GM19025 (cell line): ENCODE data around the gene IP6K3.

Source experiments
- ATAC-seq: cut with Tn5 transposase; IDR thresholded peaks from one replicate; pipeline ENCODE4 v1.9.1; 2021; ENCODE audit warnings: mild to moderate bottlenecking, low read depth, moderate library complexity; ENCODE audit not compliant: unreplicated experiment

IP6K3 gene

DNA sequence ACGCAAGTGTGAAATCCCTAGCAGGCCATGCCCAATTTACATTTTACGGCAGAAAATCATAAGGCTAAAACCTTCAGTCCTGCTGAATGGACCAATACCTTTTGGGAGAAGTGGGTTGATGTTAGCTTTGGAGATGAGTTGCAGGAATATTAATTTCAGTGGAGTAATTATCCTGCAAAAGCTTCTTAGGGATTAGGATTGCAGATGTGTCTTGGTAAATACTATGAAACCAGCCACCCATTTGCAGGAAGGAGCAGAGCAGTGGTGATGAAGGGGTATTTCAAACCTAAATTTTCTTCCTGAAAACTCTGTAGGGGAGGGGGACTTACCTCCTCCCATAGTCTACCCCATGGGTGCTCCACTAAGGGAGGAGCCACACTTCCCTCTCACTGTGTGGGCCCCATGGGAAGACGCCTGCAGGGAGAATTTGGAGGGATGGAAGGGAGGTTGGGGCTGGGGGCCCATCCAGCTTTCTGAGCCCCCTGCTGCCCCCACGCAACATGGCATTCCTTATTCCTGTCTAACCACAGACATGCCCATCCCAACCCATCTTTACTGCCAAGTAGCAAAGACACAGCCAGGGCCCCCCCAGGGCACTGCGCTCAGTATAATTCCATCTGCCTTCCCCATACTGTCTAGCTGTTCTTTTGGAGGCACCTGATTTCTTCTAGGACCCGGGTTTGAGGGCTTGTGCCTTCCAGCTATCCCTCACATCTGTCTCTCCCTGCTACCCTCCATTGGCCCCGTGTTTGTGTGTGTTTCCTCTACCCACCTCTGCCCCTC is 20.6 kb downstream of the IP6K3 start:
- ATAC-seq: no peak

DNA sequence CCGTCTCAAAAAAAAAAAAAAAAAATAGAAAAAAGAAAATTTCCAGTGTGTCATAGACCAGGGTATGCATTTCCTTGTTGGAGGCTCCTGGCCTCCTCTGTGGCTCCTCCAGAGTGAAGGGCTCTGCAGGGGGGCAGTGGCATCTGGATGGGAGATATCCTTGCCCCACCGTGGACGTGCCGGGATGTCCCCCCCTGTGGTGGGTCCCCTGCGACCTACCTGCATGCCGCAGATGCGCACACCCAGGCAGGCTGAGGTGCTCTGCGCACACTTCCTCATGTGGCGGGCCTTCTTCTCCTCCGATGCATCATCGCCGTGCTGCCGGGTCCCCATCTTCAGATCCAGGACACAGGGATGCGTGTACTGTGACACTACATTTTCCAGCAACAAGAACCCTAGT is 21.5 kb downstream of the IP6K3 start:
- ATAC-seq: no peak

DNA sequence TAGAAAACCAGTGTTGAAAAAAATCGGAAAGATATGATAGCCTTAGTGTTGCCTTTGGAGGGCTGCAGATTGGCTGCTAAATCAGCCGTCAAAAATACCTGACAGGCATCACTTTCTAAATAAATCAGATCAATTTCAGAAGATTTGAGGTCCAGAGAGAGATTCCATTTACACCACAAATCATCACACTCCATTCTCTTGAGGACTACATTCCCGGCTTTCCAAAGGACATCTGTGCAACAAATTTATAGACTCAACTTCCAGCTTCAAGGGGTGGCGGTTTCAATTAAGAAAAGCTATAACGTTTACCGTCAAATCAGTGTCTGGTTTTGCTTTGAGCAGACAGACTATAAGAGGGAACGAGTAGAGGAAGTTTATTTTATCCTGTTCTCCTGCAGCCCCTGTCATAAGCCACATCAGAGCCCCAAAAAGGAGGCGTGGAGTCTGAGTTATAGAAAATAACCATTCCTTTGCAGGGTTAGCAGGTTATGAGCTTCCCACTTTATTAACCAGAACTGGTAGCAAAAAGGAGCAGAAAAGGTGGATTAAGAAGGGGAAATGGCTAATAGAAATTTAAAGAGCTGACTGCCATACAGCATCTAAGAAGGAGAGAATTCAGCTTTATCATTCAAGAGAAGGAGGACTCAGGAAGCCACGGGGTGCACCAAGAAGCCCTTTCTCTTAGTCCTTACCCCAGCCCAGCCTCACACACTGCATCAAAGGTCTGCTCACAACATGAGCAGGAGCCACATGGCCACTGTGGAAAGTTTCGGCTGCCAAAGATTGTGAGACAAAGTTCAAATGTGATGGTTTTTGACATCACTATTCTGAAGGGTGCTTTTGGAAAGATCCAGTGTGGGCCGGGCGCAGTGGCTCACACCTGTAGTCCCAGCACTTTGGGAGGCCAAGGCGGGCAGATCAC is 22.3 kb downstream of the IP6K3 start:
- ATAC-seq: no peak

DNA sequence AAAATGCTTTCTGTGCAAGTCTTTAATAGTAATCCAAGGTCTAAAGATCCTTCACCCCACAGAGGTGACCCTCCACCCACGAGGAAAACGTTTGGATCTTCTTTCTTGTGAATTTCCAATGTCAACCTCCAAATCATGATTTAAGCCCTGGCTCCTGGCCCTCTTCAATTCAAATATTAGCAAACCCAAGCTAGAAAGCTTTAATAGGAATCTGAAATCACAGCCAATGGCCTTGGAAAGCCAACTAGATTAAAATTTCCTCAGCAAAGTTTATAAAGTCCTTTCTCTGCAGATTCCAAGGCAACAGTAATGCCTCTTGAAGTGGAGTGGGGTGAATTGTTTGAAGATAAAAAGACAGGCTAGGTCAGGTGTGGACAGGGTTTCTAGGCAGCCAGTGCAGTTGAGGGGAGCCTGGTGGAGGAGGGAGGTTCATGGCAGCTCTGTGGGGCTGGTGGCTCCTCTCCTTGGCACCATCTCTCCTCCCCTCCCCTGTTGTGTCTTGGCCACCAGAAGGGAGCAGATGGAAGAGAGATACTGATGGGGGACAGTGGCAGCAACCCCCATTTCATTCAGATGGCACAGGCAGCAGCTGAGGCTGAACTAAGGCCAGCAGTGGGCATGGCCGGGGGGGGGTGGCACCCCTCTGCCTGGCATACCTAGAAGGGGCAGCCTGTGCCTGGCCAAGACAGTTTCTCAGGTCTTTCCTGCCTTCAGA is 23.2 kb downstream of the IP6K3 start:
- ATAC-seq: no peak

DNA sequence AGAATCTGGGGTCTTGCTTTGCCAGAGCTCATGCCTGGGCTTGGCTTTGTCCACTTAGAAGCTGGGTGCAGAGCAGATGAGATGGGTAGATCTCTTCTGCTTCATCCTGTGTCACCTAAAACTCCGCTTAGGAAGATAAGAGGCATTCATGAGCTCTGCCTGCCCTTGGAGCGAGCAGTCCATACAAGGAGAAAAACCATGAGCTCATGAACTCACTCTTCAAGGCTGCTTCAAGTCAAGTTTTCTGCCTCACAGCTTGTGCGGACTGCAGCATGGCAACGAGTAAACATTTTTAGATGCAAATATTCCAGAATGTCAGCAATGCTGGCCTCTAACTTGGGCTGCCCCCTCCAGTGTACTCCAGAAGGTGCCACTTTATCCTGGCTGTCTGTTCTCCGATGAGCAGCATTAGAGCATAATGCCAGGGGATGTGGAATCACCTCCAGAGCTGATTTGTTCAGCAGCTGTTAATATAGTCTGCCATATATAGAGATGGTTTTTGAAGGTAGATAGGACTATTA is 24.5 kb downstream of the IP6K3 start:
- ATAC-seq: no peak

DNA sequence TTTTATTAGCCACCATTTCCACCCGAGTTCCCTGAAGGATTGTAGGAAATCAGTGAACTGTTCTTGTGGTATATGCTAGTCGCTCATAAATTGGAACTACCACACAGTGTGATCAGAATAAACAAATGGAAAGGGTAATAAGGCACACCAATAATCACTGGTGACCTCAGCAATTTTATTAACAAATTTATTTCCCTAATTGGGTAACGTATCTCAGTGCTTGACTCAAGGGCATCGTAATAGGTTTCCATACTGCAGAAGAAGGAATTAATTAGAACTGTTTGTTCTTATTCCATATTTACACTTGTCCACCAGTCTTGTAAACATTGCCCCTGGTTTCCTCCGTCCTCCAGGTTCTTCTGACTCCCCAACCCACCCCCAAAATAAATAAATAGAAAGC is 25.2 kb downstream of the IP6K3 start:
- no peak for ATAC-seq

DNA sequence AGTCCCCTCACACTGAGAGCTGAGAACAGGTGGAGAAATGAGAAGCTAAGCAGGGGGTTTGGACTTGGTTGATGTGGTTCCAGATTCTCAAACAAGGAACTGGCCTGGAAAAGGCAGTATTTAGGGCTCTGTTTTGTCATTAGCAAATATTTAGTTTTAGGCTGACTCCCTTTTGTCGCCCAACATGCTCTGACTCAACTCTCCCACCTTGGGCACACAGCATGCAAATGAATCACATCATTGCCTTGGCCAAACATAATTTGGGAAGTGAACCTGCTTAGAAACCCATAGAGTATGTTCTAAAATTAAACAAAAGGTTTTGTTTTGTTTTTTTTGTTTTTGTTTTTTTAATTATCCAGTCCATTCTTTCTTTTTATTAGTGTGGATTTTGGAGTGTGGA is 25.7 kb downstream of the IP6K3 start:
- ATAC-seq: no peak

DNA sequence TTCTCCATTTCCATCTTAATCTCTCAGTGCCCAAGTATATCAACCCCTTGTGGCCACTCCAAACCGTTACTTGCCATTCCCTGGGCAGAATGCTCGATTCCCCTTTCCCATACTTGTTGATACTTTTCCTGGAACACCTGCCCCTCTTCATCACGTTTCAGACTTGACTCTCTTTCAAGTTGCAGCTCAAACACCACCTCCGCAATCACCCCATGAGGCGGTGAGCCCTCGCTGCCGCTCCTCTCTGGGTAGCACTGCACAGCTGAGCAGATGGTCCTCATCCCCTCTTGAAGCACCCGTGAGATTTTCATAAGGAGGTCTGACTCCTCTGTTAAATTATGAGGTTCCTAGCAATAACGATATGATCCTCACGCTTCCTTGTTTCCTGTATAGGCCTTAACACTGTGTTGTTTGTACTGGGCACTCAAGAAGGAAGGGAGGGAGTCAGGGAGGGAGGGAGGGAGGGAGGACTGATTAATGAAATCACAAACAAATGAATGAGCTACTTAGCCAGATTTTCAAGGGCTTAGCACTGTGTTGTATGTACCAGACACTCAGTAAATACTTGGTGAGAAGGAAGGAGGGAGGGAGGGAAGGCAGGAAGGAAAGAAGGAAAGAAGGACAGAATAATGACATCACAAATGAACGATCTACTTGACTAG is 27.2 kb downstream of the IP6K3 start:
- no peak for ATAC-seq

DNA sequence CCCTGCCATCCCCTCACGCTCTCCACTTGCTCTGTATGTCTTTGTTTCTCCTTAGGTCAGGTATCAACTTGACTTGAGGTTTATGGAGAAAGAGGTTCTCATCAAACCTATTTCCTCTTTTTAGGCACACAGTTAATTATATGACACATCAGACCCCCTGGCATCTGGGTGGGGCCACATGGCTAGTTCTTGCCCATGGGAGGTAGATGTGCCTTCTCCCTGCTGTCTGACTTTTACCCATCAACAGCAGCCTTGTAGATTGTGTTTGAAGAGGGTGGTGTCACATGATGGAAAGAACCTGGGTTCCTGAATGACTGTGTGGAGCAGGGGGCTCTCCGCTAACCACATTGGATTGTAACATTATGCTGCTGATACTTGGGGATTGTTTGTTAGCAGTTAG is 28.0 kb downstream of the IP6K3 start:
- ATAC-seq: no peak

DNA sequence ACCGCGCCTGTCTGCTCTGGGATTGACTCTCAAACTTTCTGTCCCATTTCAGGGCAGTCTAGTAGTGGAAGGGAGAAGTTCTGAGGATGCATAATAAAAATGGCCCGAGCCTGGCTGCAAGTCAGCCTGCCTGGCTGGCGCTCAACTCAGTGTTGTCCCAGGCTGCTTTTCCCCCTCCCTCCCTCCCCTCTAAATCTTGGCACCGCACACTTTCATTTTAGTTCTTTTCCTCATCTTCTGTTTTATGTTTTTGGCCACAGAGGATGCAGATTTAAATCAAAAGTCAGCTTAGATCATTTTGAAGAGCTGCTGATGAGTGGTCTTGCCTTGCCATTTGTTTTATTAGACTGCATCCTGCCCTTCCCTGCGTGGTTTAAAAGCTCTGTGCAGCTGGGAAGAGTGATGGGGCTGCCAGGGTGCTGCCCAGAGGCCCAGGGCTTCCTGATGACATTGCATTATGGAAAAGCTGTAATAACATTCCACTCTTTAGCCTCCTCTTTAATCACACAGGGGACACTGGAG is 28.7 kb downstream of the IP6K3 start:
- no peak for ATAC-seq

DNA sequence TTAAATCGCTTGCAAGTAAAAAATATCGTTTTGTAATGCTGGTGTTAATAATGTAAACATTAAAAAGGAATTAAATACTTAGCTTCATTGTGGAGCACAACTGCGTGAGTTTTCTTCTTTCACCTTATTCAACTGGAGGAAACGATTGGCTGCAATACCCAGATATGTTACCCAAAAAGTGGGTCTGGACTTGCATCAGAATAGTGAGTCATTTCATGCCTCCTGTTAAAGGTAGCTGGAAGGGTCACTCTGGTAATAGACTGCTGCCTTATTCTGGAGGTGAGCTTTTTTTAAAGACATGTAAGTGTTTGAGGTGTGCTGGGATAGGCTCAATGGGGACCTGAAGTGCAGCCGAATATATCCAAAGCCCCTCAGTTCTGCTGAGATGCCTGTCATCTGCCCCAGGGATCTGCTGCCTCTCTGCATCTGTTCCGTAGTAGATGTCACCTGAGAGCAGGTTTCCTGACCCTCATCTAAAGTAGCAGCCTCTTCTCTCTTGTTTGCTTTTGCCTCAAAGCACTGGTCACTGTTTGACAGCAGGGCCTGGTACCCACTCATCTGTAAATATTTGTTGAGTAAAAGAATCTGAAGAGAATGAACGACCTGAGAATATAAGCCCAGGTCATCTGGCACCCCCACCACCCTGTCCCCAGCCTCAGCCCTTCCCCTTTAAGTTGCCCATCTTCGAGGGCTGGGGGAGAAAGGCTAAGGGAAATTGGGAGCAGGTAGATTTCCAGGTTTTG is 29.6 kb downstream of the IP6K3 start:
- no peak for ATAC-seq

DNA sequence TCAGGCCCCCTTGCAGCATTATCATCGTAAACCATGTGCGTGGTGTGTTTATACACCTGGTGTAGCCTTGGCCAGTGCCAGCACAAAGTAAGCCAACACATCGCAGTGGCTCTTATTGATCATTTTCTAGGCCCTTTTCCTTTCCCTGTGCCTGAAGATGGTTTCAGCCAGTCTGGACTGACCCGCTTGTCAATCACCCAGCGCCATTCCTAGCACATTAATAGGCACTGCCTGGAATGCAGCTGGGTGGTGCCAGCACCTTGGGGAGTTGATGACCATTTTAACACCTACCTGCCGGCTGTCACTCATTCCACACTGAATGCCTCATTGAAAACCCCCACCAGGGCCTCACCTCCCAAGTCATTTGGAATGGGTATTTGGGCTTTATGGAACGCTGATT is 30.3 kb downstream of the IP6K3 start:
- ATAC-seq: no peak

DNA sequence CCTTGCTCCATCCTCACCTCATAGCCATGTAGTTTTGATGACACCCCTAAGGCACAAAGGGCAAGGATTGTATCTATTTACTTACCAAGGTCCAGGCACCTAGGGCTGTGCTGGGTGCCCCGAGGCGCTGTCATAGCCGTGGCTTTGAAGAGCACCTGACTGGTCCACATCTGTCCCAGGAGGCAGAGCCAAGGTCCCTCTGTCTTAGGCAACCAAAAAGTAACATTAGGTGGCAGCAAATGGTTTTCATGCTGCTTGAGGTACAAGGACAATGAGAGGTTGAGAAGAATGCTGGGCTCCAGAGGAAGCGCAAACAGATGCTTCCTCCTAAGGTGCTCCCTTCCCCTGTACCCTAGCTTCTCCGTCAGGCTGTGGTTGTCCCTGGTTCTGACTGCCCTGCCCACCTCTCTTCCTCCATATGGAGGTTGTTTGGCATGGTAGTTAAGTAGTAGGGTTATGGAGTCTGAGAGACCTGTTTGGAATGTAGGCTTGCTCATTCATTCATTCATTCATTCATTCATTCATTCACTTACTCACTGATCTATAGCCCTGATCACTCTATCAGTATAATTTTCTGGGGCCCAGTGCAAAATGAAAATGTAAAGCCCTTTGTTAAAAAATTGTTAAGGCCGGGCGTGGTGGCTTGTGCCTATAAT is 32.2 kb downstream of the IP6K3 start:
- ATAC-seq: no peak

DNA sequence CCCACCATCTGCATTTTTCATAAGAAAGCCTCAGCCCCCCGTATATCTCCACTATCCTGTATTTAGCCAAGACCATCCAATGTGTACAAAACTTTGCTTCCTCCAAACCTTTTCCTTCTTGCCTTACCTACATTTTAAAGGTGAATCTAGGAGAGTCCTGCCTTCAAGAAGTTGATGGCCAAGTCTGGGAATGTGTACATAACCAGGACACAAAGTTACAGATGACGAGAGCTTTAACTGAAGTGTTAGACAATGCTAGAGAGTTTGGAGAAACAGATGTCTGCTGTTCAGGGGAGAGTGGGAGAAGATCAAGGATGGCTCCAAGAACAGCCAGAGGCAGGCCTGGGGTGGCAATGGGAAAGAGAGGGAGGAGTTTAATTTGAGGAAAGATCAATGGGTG is 32.9 kb downstream of the IP6K3 start:
- ATAC-seq: no peak

DNA sequence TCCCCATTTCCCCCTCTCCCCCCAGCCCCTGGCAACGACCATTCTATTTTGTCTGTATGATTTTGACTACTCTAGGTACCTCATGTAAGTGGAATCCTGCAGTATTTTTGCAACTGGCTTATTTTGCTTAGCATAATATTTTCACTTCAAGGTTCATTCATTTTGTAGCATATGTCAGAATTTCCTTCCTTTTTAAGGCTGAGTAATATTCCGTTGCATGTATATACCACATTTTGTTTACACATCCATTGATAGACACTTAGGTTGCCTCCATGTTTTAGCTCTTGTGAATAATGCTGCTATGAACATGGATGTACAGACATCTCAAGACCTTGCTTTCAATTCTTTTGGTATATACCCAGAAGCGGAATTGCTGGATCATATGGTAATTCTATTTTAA is 33.8 kb downstream of the IP6K3 start:
- ATAC-seq: no peak

DNA sequence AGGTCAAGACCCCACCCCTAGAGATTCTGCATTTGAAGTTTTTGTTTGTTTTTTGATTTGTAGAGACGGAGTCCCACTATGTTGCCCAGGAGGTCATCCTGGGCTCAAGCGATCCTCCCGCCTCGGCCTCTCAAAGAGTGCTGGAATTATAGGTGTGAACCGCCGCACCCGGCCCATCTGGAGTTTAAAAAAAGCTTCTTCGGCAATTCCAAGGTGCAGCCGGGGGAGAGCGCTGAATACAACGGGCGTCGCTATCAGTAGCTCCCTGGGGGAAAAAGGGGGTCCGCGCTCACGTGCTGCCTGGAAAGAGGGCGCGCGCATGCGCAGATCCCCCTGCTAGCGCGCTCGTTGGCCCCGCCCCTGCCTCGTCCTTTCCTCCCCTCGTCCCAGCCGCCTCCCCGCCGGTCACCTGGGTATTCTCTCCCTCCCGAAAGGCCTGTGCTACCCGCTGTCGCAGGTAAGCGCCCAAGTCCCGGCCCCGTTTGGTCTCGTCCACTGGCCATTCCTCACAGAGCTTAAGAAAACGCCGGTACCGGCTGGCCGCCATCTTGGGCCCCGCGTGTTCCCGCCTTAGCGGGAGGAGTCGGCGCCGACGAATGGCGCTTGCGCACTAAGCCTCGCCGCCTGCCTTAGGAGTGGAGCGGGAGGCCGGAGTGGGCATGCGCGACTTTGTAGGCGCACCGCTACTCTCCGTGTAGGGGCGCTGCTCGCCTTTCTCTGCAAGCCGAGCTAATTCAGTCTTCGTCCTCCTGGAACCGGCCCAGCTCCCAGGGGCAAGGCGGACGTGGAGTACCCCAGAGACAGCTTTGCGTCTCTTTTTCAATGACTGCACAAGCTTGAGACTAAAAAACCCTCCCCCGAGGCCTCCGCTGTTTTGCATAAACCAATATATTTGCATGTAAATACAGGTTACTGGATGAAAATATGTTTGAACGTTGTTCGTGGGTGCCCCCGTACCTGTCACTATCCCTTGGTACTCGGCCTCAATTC is 35.3 kb downstream of the IP6K3 start, which contains the start of gene UQCC2:
UQCC2 (minus strand) TSS at position 561 of the 990 bp plus-strand sequence; CDS start at position 547, 14 bp downstream.
- peak; percentile 93 for ATAC-seq

DNA sequence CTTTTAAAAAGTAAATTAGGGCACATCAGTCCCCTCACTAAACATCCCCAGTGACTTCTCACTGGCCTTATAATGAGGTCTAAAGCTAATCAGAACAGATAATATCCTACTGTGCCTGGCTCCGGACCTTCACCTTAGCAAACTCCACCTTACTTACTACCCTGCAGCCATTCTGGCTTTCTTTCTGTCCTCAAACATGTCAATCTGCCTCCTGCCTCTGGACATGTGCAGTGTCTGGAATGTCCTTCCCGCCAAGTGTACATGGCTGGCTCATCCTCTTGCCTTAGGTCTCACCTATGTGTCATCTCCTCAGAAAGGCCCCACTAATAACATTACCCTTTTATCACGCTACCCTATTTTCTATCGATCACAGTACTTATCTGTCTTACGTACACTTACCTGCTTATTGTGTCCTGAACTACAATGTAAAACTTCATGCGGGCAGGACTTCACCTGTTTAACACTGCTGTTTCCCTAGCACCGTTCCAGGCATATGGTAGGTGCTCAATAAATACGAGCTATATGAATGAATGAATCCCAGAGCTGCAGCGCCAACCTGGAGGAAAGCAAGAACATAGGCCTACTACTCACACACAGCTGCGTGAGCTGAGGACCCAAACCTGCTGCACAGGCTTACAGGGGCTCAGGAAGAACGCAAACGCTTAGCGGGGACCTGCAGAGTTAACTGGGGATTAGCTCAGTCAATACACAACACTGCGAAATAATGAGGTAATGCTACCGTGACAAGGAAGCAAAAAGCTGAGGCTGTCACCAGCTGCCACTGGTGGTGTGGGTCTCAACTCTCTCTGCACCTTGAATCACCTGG is 36.2 kb downstream of the IP6K3 start:
- no peak for ATAC-seq
